GM13976 (cell line): ENCODE data around the gene CBR4.

Experiments used
- DNase-seq: peaks from one replicate; pipeline ENCODE4 v3.0.0; 2012; ENCODE audit warnings: low spot score
- CTCF ChIP-seq: IDR thresholded peaks from 2 replicates; pipeline ENCODE4 v1.5.1; 2012; ENCODE audit warnings: borderline replicate concordance, mild to moderate bottlenecking; ENCODE audit not compliant: insufficient read depth; ENCODE audit errors: extremely low read depth, missing control alignments, control extremely low read depth
- in situ Hi-C: fragments of 300-500 bp; cut with MboI; formaldehyde crosslinking; loops from one replicate; pipeline ENCODE4 v1.12.0; 2022; ENCODE audit warnings: low sequenced_read_pairs, mixed read lengths, inconsistent platforms; ENCODE audit not compliant: unreplicated experiment

Gene CBR4

GRCh38 chr4:169025184-169025583 lies 15.1 kb upstream of the CBR4 start:
- TF ChIP-seq CTCF = no peak
- in situ Hi-C loops = loop anchor here (10.0 kb wide), 1 partner anchor 460 kb away; no protein-coding TSS in a partner anchor
- DNase-seq = no peak

DNA sequence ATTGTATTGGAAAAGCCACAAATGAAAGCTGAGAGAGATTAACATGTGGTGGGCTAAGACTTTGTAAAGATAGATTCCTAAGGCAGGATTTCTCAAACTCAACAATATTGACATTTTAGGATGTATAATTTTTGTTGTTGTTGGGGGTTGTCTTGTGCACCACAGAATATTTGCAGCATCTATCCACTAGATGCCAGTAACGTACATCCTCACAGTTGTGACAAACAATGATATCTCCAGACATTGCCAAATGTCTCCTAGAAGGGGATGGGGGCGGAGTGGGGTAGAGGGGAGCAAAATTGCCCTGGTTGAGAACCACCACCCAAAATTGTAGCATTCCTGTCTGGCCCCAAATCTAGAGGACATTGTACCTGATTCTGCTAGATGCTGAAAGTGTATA lies 14.7 kb upstream of the CBR4 start:
- in situ Hi-C loops = loop anchor here (10.0 kb wide), 1 partner anchor 460 kb away; no protein-coding TSS in a partner anchor
- peak; percentile 65 for DNase-seq
- TF ChIP-seq CTCF = peak; percentile 57

- in situ Hi-C loops = no loop called here
Measured at GRCh38 chr4:169018406-169018805, 8.4 kb upstream of the CBR4 start.

DNA sequence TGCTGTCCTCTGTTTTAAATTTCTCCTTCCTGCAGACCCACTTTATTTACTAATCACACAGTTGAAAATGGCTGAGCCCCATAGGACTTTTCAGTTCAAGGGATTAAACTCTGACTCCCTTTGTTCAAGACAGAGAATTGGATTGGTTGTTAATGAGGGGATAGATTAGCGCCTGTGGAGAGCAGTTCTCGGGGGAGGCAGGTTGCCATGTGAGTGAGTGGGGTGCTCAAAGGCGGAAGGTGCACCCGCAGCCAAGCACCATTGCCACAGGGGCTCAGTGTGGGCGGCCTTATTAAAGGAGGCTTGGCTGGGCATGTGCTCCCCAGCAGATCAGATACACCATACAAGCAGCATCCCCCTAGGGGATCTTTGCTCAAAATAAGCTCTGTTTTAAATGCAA lies 7.9 kb upstream of the CBR4 start:
- in situ Hi-C loops = no loop called here
- no peak for DNase-seq
- TF ChIP-seq CTCF = no peak

More at GRCh38 chr4:169018406-169018805, 8.4 kb upstream of the CBR4 start:
- no peak for DNase-seq
- no peak for TF ChIP-seq CTCF

GRCh38 chr4:169015186-169015623 lies 5.2 kb upstream of the CBR4 start:
- DNase-seq = no peak
- no peak for TF ChIP-seq CTCF
- in situ Hi-C loops = no loop called here

- in situ Hi-C loops = no loop called here
- DNase-seq = no peak
- TF ChIP-seq CTCF = no peak
Measured at GRCh38 chr4:169014586-169014985, 4.5 kb upstream of the CBR4 start.

DNA sequence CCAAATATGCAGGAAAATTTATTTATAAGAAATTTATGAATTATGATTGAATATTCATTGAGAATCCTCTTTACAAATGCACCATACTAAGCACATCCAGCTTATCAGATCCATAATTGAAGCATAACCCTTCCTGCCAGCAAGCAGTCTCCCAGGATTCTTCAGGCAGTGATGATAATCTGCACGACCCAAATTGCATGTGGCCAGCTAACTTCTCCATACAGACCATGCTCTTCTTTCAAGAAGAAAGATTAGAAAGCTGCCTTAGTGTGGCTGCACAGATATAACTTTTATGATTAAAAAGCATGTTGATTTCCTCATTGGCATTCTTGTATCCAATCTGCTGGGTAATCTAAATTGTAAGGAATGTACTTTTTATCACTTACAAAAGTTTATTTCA lies 3.3 kb upstream of the CBR4 start:
- no peak for TF ChIP-seq CTCF
- in situ Hi-C loops = no loop called here

More for the DNA sequence above, 3.3 kb upstream of the CBR4 start:
- no peak for DNase-seq
